LNCaP clone FGC (cell line): ENCODE results near the gene PDE11A.

Experiments
- DNase-seq: peaks from one replicate; pipeline ENCODE4 v3.0.0-alpha.2; 2011; ENCODE audit warnings: low read depth
- H3K4me3 ChIP-seq: 2 replicates; pipeline ENCODE4 v1.5.1; 2011; ENCODE audit warnings: mild to moderate bottlenecking, low read depth, low read length, control low read depth
- TF ChIP-seq, protein P1 (sequence below): IDR thresholded peaks from 2 replicates; pipeline ENCODE4 v1.5.1; 2012; ENCODE audit warnings: mild to moderate bottlenecking; ENCODE audit not compliant: control insufficient read depth, insufficient read depth; ENCODE audit errors: extremely low read depth

The PDE11A gene

DNA sequence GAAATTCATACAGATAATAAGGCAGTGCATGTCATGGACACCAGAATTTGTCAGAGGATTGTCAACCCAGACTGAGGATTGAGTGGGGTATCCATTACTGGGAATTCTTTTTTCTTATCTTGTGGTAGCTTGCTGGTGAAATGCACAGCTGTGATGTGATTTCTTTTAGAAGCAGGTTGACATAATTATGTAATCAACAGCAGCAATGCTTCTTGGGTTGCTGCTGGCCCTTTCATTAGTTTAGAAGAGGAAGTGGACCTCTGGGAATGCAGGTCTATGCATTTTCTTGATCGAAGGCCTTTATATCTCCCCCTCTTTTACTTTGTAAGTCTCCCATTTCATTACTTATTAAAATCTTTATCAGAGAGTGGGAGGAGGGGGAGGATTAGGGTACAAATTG, 360.1 kb downstream of the PDE11A start:
- TF ChIP-seq, protein P1, sequence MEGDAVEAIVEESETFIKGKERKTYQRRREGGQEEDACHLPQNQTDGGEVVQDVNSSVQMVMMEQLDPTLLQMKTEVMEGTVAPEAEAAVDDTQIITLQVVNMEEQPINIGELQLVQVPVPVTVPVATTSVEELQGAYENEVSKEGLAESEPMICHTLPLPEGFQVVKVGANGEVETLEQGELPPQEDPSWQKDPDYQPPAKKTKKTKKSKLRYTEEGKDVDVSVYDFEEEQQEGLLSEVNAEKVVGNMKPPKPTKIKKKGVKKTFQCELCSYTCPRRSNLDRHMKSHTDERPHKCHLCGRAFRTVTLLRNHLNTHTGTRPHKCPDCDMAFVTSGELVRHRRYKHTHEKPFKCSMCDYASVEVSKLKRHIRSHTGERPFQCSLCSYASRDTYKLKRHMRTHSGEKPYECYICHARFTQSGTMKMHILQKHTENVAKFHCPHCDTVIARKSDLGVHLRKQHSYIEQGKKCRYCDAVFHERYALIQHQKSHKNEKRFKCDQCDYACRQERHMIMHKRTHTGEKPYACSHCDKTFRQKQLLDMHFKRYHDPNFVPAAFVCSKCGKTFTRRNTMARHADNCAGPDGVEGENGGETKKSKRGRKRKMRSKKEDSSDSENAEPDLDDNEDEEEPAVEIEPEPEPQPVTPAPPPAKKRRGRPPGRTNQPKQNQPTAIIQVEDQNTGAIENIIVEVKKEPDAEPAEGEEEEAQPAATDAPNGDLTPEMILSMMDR = no peak
- DNase-seq = no peak
- H3K4me3 ChIP-seq = no peak overlapping the region

- H3K4me3 ChIP-seq = no peak overlapping the region
- no peak for DNase-seq
- TF ChIP-seq, protein P1 = no peak
Observed at GRCh38 chr2:177711483-177712265, 360.9 kb downstream of the PDE11A start.

GRCh38 chr2:177710889-177711288, 361.7 kb downstream of the PDE11A start:
- no peak for DNase-seq
- TF ChIP-seq, protein P1 = no peak
- no peak overlapping the region for H3K4me3 ChIP-seq

DNA sequence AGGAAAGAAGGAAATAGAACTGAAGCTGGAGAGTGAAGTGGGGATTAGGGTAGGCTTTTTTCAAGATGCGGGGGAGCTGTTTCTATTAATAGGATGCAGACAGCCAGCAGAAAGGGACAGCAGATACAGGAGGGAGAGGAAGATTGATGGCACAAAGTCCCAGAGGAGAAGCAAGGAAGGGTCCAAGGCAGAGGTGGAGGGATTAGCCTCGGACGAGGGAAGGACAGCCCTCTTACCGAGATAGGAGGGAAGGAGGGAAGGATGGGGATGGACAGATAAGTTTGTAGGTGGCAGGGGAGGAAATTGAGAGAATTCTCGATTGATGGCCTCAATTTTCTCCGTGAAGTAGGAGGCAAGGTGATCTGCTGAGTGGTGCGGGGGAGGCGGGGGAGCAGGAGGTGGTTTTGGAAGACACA, 362.6 kb downstream of the PDE11A start:
- no peak overlapping the region for H3K4me3 ChIP-seq
- TF ChIP-seq, protein P1 = no peak
- DNase-seq = no peak

DNA sequence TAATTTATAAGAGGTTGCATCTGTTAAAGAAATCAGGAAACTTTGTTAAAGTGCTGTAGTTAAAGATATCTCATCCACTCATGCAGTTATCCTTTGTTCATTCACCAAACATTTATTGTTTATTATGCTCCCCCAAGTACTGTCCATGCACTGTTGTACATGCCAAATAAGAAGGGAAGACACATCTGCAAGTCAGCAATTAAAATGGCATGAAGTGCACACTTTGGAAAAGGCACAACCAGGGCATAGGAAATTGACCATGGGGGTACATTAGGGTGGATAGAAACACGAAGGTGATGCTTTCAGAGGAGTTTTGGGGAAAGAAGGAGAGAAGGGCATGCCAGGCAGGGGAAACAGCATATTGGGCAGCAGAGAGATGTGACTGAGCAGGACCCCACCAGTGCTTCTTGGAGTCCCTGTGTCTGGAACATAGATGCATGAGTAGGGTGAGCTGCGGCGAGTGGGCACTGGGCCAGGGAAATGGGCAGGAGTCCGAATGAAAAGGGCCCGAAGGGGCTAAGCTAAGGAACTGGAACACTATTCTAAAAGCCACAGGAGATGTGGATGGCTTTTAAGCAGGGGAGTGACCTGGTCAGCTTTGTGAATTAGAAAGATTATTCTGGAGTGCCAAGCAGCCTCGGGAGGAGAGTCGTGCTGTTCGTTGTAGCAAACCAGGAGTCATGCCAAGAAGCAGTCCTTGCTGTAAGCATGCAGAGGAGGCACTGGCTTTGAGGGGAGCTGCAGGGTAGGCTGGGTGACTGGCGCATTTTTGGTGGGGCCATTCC, 363.7 kb downstream of the PDE11A start:
- TF ChIP-seq, protein P1 = no peak
- no peak for DNase-seq

GRCh38 chr2:177708106-177708505, 364.5 kb downstream of the PDE11A start:
- H3K4me3 ChIP-seq = no peak overlapping the region
- DNase-seq = no peak
- TF ChIP-seq, protein P1 = no peak

More for the DNA sequence above, 363.7 kb downstream of the PDE11A start:
- no peak overlapping the region for H3K4me3 ChIP-seq
